Uterus (tissue), 2 donors: ENCODE results near the gene LRRC59.

Experiments used
- POLR2A ChIP-seq, 2 donors: fragments of 450-650 bp; IDR thresholded peaks; one replicate each; pipeline ENCODE4 v1.6.1; 2016; ENCODE audit warnings: antibody characterized with exemption in 2 of 2, mild to moderate bottlenecking in 1 of 2, moderate library complexity in 1 of 2
- TF ChIP-seq, protein P1 (sequence below), 4 experiments: fragments of 200-600 bp in 2 of 4; fragments of 450-650 bp in 2 of 4; sonication (generic) in 2 of 4; IDR thresholded peaks; one replicate each; pipeline ENCODE4 v1.5.1; 2016 to 2019; ENCODE audit warnings: antibody characterized with exemption in 4 of 4, mild to moderate bottlenecking in 2 of 4, moderate library complexity in 1 of 4

DNA sequence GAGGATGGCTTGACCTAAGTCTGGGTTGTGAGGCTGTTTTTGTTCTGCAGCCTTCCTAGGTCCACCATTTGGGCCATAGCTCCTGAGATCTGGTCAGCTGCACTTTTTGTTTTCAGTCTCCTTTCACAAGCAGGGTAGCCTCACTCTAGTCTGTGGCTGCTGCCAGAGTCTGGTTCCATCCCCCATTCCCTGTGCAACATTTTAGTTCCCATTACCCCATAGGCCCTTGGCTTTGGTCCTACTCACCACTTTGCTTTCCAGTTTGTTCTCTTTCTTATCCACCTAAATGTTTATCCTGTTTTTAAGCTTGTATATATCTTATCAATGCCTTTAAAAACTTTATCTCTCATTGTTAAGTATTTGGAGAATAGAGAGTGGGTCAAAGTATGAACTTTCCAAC is 57.9 kb downstream of the LRRC59 start:
- TF ChIP-seq, protein P1, sequence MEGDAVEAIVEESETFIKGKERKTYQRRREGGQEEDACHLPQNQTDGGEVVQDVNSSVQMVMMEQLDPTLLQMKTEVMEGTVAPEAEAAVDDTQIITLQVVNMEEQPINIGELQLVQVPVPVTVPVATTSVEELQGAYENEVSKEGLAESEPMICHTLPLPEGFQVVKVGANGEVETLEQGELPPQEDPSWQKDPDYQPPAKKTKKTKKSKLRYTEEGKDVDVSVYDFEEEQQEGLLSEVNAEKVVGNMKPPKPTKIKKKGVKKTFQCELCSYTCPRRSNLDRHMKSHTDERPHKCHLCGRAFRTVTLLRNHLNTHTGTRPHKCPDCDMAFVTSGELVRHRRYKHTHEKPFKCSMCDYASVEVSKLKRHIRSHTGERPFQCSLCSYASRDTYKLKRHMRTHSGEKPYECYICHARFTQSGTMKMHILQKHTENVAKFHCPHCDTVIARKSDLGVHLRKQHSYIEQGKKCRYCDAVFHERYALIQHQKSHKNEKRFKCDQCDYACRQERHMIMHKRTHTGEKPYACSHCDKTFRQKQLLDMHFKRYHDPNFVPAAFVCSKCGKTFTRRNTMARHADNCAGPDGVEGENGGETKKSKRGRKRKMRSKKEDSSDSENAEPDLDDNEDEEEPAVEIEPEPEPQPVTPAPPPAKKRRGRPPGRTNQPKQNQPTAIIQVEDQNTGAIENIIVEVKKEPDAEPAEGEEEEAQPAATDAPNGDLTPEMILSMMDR (IDR thresholded peaks at IDR 0.05) = no peak
- TF ChIP-seq POLR2A (IDR thresholded peaks at IDR 0.05) = no peak
